ENCODE data around the gene FBXO27. TPM values are rescaled to one million over a fixed set of nuclear protein-coding genes. Genes with fewer than 3 reads are reported as not detected.

Gene FBXO27
- total and polyA plus RNA-seq, 2 of the 8 experiments (the other 6 are each of a cell fraction or from before 2014, with no cell fraction given) = 10.9 to 25.5 TPM

DNA sequence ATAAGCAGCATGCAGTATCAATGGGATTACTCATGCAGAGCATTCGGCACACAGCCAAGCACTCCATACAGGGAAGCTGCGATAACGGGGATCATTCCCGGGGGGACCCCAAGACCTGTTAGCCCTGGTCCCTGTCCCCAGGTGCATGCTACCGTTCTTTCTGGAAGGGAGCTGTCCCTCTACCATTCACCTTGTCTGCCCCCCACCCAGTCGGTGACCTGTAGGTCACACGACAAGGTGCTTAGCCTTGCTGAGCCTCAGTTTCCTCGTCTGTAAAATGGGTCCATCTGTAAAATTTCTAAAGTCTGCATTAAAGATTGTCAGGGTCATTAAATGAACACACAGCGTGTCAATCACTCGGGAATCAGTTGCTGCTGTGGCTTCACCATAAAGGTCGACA lies 45.0 kb upstream of the FBXO27 start (continued):
- TF ChIP-seq RBBP5 (IDR thresholded peaks at IDR 0.05; ENCODE audit: borderline replicate concordance, low read depth, low read length) = no peak
- TF ChIP-seq SAP30 (IDR thresholded peaks at IDR 0.05; ENCODE audit: insufficient read depth, insufficient replicate concordance, low read length) = no peak
- TF ChIP-seq, protein P1, sequence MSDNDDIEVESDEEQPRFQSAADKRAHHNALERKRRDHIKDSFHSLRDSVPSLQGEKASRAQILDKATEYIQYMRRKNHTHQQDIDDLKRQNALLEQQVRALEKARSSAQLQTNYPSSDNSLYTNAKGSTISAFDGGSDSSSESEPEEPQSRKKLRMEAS (IDR thresholded peaks at IDR 0.05) = no peak

Measured in H1 (cell line).